Activated naive CD4-positive, alpha-beta T cell treated with anti-CD3 and anti-CD28 coated beads, Interleukin-2, amount 10 ng/mL, durations not matched to agents 7 days and 5 days (primary cell): ENCODE measurements around the gene UBE2N.
"Not testable (repeated sequence)": the region's sequence is repeated elsewhere in the genome, so short reads cannot be mapped to it uniquely, and the experiment has no call there.

ENCODE experiments used
- CTCF ChIA-PET: fragments of 350-600 bp; sonication (Branson Sonifier 250); formaldehyde crosslinking; loops from one replicate; lab custom pipeline; 2021; ENCODE audit warnings: antibody characterized with exemption; lab: Charles Lee
- DNase-seq: peaks from one replicate; pipeline ENCODE4 v3.0.0-alpha.2; 2020
- H3K27ac Mint-ChIP-seq: one replicate; pipeline ENCODE4 v1.8.0; 2021; ENCODE audit warnings: mild to moderate bottlenecking, moderate library complexity, mixed read lengths
- H3K27me3 Mint-ChIP-seq: one replicate; pipeline ENCODE4 v1.8.0; 2021; ENCODE audit warnings: mild to moderate bottlenecking, mixed read lengths
- H3K36me3 Mint-ChIP-seq: one replicate; pipeline ENCODE4 v1.8.0; 2021; ENCODE audit warnings: mixed read lengths
- H3K4me1 Mint-ChIP-seq: one replicate; pipeline ENCODE4 v1.8.0; 2021; ENCODE audit warnings: mixed read lengths
- H3K4me3 Mint-ChIP-seq: one replicate; pipeline ENCODE4 v1.8.0; 2021; ENCODE audit warnings: mild to moderate bottlenecking, moderate library complexity, mixed read lengths
- H3K9me3 Mint-ChIP-seq: one replicate; pipeline ENCODE4 v1.8.0; 2021; ENCODE audit warnings: mixed read lengths

The UBE2N gene

GRCh38 chr12:93438266-93439050 is 3.3 kb downstream of the UBE2N start:
- H3K9me3 Mint-ChIP-seq = no peaks in the 10 kb centered on the region
- H3K27ac Mint-ChIP-seq = no peak overlapping the region
- CTCF ChIA-PET = interaction anchor here (1.9 to 3.2 kb wide), 2 partner anchors 19 to 340 kb away, joined by 5 to 14 read pairs; no protein-coding TSS in a partner anchor
- H3K36me3 Mint-ChIP-seq = peaks cover 11% of the 10 kb centered on the region
- no peaks in the 10 kb centered on the region for H3K27me3 Mint-ChIP-seq
- peaks cover 73% of the 10 kb centered on the region for H3K4me1 Mint-ChIP-seq
- no peak overlapping the region for H3K4me3 Mint-ChIP-seq
- no peak for DNase-seq

DNA sequence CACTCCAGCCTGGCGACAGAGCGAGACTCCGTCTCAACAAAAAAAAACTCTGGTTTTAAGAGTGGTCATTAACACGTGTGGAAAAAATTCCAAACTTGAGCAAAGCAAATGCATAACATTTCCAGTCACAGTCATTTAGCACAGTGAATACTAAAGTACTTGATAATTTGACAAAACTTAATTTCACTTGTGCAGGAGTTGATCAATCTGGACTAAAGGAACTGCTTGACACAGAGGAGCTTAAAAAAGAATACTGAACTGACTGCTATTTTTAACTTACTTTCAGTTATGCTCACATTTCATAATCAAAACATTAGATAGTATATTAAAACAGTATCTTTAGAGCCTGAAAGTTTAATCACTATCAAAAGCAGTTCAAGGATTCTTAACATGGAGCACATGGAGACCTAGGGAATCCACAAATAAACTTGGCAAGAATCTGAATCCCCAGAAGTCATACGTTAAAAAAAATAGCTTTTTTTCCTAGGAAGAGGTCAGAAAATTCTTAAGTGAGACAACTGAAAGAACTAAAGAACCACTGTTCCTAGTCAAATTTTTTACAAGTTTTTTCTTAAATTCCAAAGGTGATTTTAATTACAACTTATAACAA is 7.4 kb downstream of the UBE2N start:
- Mint-ChIP-seq H3K36me3 (peaks cover 8% of the 10 kb centered on the region), H3K27me3 (no peaks in the 10 kb centered on the region), H3K4me3 (no peak overlapping the region), H3K9me3 (no peaks in the 10 kb centered on the region), H3K4me1 (peaks cover 70% of the 10 kb centered on the region), H3K27ac (no peak overlapping the region)
- no peak for DNase-seq
- CTCF ChIA-PET = interaction anchor here (1.7 kb wide), 1 partner anchor 14 kb away, joined by 9 read pairs; no protein-coding TSS in a partner anchor

DNA sequence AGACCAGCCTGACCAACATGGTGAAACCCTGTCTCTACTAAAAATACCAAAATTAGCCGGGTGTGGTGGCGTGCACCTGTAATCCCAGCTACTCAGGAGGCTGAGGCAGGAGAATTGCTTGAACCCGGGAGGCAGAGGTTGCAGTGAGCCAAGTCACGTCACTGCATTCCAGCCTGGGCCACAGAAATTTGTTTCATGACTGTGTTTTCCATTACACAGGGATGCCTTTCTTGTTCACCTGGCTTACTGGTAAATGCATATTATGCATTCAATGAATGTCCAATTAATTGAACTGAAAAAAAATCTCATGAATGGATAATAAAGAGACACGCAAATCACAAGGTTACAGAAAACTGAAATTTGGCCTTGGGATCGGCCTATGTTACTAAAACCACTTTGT is 9.7 kb downstream of the UBE2N start:
- not testable (repeated sequence) for H3K27ac Mint-ChIP-seq

GRCh38 chr12:93430280-93430679 is 11.5 kb downstream of the UBE2N start:
- CTCF ChIA-PET = interaction anchor here (1.0 kb wide), 1 partner anchor 10 kb away, joined by 12 read pairs; no protein-coding TSS in a partner anchor
- H3K9me3 Mint-ChIP-seq = no peaks in the 10 kb centered on the region
- no peak overlapping the region for H3K4me3 Mint-ChIP-seq
- H3K27ac Mint-ChIP-seq = no peak overlapping the region
- peaks cover 11% of the 10 kb centered on the region for H3K36me3 Mint-ChIP-seq
- DNase-seq = no peak
- H3K4me1 Mint-ChIP-seq = peaks cover 66% of the 10 kb centered on the region
- no peaks in the 10 kb centered on the region for H3K27me3 Mint-ChIP-seq

More for the DNA sequence above, 9.7 kb downstream of the UBE2N start:
- CTCF ChIA-PET = interaction anchor here (0.6 to 1.6 kb wide), 4 partner anchors 12 to 51 kb away, joined by 3 to 7 read pairs (median 4); partner anchors contain the start of gene MRPL42
- not testable (repeated sequence) for H3K27me3 Mint-ChIP-seq, H3K9me3 Mint-ChIP-seq, H3K4me3 Mint-ChIP-seq, DNase-seq
- Mint-ChIP-seq H3K36me3 (peaks cover 11% of the 10 kb centered on the region), H3K4me1 (peaks cover 63% of the 10 kb centered on the region)

- H3K27me3 Mint-ChIP-seq = no peaks in the 10 kb centered on the region
- H3K4me3 Mint-ChIP-seq = no peak overlapping the region
- DNase-seq = no peak
- H3K4me1 Mint-ChIP-seq = peaks cover 65% of the 10 kb centered on the region
- no peaks in the 10 kb centered on the region for H3K9me3 Mint-ChIP-seq
- H3K27ac Mint-ChIP-seq = no peak overlapping the region
- CTCF ChIA-PET = interaction anchor here (1.0 kb wide), 1 partner anchor 10 kb away, joined by 12 read pairs; no protein-coding TSS in a partner anchor
- peaks cover 11% of the 10 kb centered on the region for H3K36me3 Mint-ChIP-seq
Observed at GRCh38 chr12:93429852-93430251, 11.9 kb downstream of the UBE2N start.

DNA sequence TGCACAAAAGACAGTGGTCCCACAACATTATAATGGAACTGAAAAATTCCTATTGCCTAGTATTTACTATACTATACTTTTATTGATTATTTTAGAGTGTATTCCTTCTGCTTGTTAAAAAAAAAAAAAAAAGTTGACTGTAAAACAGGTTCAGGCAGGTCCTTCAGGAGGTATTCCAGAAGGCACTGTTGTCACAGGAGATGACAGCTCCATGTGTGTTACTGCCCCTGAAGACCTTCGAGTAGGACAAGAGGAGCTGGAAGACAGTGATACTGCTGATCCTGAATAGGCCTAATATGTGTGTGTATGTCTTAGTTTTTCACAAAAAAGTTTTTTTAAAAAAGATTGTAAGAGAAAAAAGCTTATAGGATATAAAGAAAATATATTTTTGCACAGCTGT is 12.3 kb downstream of the UBE2N start:
- peaks cover 67% of the 10 kb centered on the region for H3K4me1 Mint-ChIP-seq
- H3K9me3 Mint-ChIP-seq = no peaks in the 10 kb centered on the region
- H3K36me3 Mint-ChIP-seq = peaks cover 11% of the 10 kb centered on the region
- CTCF ChIA-PET = interaction anchor here (1.0 kb wide), 1 partner anchor 9 kb away, joined by 12 read pairs; no protein-coding TSS in a partner anchor
- no peak for DNase-seq
- H3K4me3 Mint-ChIP-seq = no peak overlapping the region
- no peaks in the 10 kb centered on the region for H3K27me3 Mint-ChIP-seq
- no peak overlapping the region for H3K27ac Mint-ChIP-seq

GRCh38 chr12:93427779-93428564 is 13.8 kb downstream of the UBE2N start:
- no peak overlapping the region for H3K27ac Mint-ChIP-seq
- no peak for DNase-seq
- H3K36me3 Mint-ChIP-seq = peaks cover 11% of the 10 kb centered on the region
- H3K4me1 Mint-ChIP-seq = peaks cover 67% of the 10 kb centered on the region
- no peaks in the 10 kb centered on the region for H3K9me3 Mint-ChIP-seq
- H3K4me3 Mint-ChIP-seq = no peak overlapping the region
- no peaks in the 10 kb centered on the region for H3K27me3 Mint-ChIP-seq
- CTCF ChIA-PET = interaction anchor here (1.0 kb wide), 1 partner anchor 8 kb away, joined by 3 read pairs; no protein-coding TSS in a partner anchor

- CTCF ChIA-PET = interaction anchor here (0.7 kb wide), 1 partner anchor 895 kb away, joined by 3 read pairs; no protein-coding TSS in a partner anchor
- DNase-seq = no peak
- Mint-ChIP-seq H3K27me3 (no peaks in the 10 kb centered on the region), H3K9me3 (no peaks in the 10 kb centered on the region), H3K4me1 (peaks cover 67% of the 10 kb centered on the region), H3K4me3 (no peak overlapping the region), H3K27ac (no peak overlapping the region), H3K36me3 (peaks cover 13% of the 10 kb centered on the region)
Observed at GRCh38 chr12:93426412-93426805, 15.3 kb downstream of the UBE2N start.

- peaks cover 13% of the 10 kb centered on the region for H3K36me3 Mint-ChIP-seq
- CTCF ChIA-PET = interaction anchor here (0.7 to 1.1 kb wide), 2 partner anchors 438 to 894 kb away, joined by 3 read pairs; no protein-coding TSS in a partner anchor
- H3K27me3 Mint-ChIP-seq = no peaks in the 10 kb centered on the region
- no peak overlapping the region for H3K4me3 Mint-ChIP-seq
- no peak for DNase-seq
- H3K9me3 Mint-ChIP-seq = no peaks in the 10 kb centered on the region
- H3K4me1 Mint-ChIP-seq = peaks cover 64% of the 10 kb centered on the region
- H3K27ac Mint-ChIP-seq = no peak overlapping the region
Observed at GRCh38 chr12:93425736-93426411, 15.9 kb downstream of the UBE2N start.

DNA sequence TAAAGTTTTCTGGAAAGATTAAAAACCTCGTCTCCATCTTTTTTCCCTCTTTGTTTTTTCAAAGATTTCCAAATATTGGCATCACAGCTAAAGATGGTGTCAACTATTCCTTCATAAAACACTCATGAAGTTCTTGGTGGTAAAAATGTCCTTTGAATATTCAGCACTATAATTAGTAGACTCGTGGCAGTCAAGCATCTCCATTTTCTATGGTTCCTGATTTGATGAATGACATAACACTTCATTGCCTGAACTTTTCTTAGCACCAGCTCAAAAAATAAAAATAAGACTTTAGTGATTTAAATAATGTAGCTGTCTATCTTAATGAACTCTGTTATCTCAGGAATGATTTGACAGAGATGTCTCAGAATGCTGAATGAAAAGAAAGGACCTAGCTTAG is 19.7 kb downstream of the UBE2N start:
- H3K27ac Mint-ChIP-seq = no peak overlapping the region
- peaks cover 6% of the 10 kb centered on the region for H3K36me3 Mint-ChIP-seq
- peaks cover 68% of the 10 kb centered on the region for H3K4me1 Mint-ChIP-seq
- CTCF ChIA-PET = interaction anchor here (0.8 to 1.0 kb wide), 2 partner anchors 80 to 680 kb away, joined by 3 read pairs; no protein-coding TSS in a partner anchor
- H3K27me3 Mint-ChIP-seq = no peaks in the 10 kb centered on the region
- no peak for DNase-seq
- H3K9me3 Mint-ChIP-seq = no peaks in the 10 kb centered on the region
- no peak overlapping the region for H3K4me3 Mint-ChIP-seq

- Mint-ChIP-seq H3K9me3 (no peaks in the 10 kb centered on the region), H3K4me3 (no peak overlapping the region), H3K27me3 (no peaks in the 10 kb centered on the region), H3K36me3 (peaks cover 14% of the 10 kb centered on the region), H3K4me1 (peaks cover 69% of the 10 kb centered on the region), H3K27ac (no peak overlapping the region)
- no peak for DNase-seq
- CTCF ChIA-PET = interaction anchor here (0.6 to 2.7 kb wide), 25 partner anchors 9 to 683 kb away, joined by 3 to 24 read pairs (median 5); partner anchors contain the start of genes MRPL42 and UBE2N
Observed at GRCh38 chr12:93419388-93420034, 22.2 kb downstream of the UBE2N start.

DNA sequence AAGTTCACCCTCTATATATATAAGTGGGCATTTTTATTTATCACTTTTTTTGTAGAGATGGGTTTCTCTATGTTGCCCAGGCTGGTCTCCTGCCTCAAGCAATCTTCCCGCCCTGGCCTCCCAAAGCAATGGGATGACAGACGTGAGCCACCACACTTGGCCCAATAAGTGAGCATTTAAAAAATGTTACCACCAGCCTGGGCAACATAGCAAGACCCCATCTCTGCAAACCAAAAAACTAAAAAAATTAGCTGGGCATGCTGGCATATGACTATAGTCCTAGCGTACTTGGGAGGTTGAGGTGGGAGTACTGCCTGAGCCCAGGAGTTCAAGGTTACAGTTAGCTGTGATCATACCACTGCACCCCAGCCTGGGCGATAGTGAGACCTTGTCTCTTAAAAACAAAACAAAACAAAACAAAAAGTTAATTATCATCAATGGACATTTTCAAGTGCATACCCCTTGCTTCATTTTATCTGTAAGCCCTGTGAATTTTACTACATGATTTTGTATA is 23.7 kb downstream of the UBE2N start:
- H3K9me3 Mint-ChIP-seq = no peaks in the 10 kb centered on the region
- H3K27ac Mint-ChIP-seq = no peak overlapping the region
- H3K4me3 Mint-ChIP-seq = no peak overlapping the region
- CTCF ChIA-PET = interaction anchor here (1.0 kb wide), 1 partner anchor 430 kb away, joined by 4 read pairs; no protein-coding TSS in a partner anchor
- peaks cover 69% of the 10 kb centered on the region for H3K4me1 Mint-ChIP-seq
- H3K27me3 Mint-ChIP-seq = no peaks in the 10 kb centered on the region
- peaks cover 21% of the 10 kb centered on the region for H3K36me3 Mint-ChIP-seq
- no peak for DNase-seq
